DOHH2 (cell line): Measurements from ENCODE around the gene NAA20.

Source experiments
- CTCF ChIP-seq: fragments of 200-600 bp; sonication (generic); IDR thresholded peaks from one replicate; pipeline ENCODE4 v1.5.1; 2014; ENCODE audit warnings: antibody characterized with exemption, mild to moderate bottlenecking, low read depth, low read length; ENCODE audit not compliant: poor library complexity, severe bottlenecking
- EZH2phosphoT487 ChIP-seq: fragments of 200-600 bp; sonication (generic); IDR thresholded peaks from 2 replicates; pipeline ENCODE4 v1.6.1; 2017; ENCODE audit warnings: borderline replicate concordance, mild to moderate bottlenecking, antibody characterized with exemption, low read length, moderate library complexity, mixed read lengths

GRCh38 chr20:20036756-20037155, 19.6 kb downstream of the NAA20 start:
- TF ChIP-seq CTCF (no peak), EZH2phosphoT487 (no peak)
